Activated CD8-positive, alpha-beta T cell treated with anti-CD3 and anti-CD28 coated beads for 36 hours (primary cell): ENCODE results near the gene BRI3BP. TPM values are rescaled to one million over a fixed set of nuclear protein-coding genes. Genes with fewer than 3 reads are reported as not detected.
A peak's percentile ranks its signal among the peaks of the same experiment; 100 is the strongest.
"Not testable (repeated sequence)": the region's sequence is repeated elsewhere in the genome, so short reads cannot be mapped to it uniquely, and the experiment has no call there.

Source experiments
- ATAC-seq: fragments of 200-7000 bp; cut with Tn5 transposase; one replicate; pipeline ENCODE4 v1.10.0; 2021; ENCODE audit warnings: mild to moderate bottlenecking, moderate library complexity
- CTCF ChIA-PET: fragments of 350-600 bp; sonication (Branson Sonifier 250); formaldehyde crosslinking; loops from one replicate; lab custom pipeline; 2021; ENCODE audit warnings: antibody characterized with exemption; lab: Charles Lee
- POLR2A ChIA-PET: fragments of 350-600 bp; sonication (Branson Sonifier 250); formaldehyde crosslinking; loops from one replicate; lab custom pipeline; 2021; ENCODE audit warnings: antibody characterized with exemption; lab: Charles Lee
- DNase-seq: peaks from one replicate; pipeline ENCODE4 v3.0.0-alpha.2; 2020
- H3K27ac Mint-ChIP-seq: one replicate; pipeline ENCODE4 v1.8.0; 2021; ENCODE audit warnings: mild to moderate bottlenecking, mixed read lengths
- H3K27me3 Mint-ChIP-seq: one replicate; pipeline ENCODE4 v1.8.0; 2021; ENCODE audit warnings: mixed read lengths
- H3K36me3 Mint-ChIP-seq: one replicate; pipeline ENCODE4 v1.8.0; 2021; ENCODE audit warnings: low read depth, mixed read lengths
- H3K4me1 Mint-ChIP-seq: one replicate; pipeline ENCODE4 v1.8.0; 2021; ENCODE audit warnings: low read depth, mixed read lengths
- H3K4me3 Mint-ChIP-seq: one replicate; pipeline ENCODE4 v1.8.0; 2021; ENCODE audit warnings: mild to moderate bottlenecking, moderate library complexity, mixed read lengths
- H3K9me3 Mint-ChIP-seq: one replicate; pipeline ENCODE4 v1.8.0; 2021; ENCODE audit warnings: mixed read lengths
- intact Hi-C: fragments of 100-400 bp; cut with micrococcal nuclease; formaldehyde crosslinking; loops from one replicate; pipeline ENCODE4 v1.10.0; 2022
- total RNA-seq, 2 experiments: library from RNA; stranded (reverse); gene quantifications; one replicate each; pipeline ENCODE4 v1.2.3, GENCODE V29; 2021
- TF ChIP-seq, protein P1 (sequence below): fragments of 200-600 bp; IDR thresholded peaks from one replicate; pipeline ENCODE4 v1.8.0; 2022; ENCODE audit warnings: antibody characterized with exemption, mild to moderate bottlenecking

Gene BRI3BP
- total RNA-seq, 2 experiments from 2014 or later, result 22.1 to 22.3 TPM

DNA sequence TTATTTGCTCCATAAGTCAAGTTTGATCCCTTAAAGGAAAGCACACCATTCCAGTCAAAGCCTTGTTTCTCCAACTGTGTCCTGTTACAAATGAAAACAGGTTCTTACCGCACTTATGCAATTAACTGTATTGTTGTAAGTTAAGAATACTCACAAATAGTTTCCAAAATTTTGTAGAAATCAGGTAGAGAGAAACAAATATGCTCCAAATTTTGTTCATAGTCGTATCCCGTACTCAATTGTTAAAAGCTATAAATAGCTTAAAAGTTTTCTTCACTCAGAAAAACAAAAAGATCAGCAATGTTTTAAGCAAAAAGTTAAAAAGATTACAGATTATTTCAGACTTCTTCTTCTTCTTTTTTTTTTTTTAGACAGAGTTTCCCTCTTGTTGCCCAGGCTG, 67.8 kb downstream of the BRI3BP start:
- TF ChIP-seq, protein P1, sequence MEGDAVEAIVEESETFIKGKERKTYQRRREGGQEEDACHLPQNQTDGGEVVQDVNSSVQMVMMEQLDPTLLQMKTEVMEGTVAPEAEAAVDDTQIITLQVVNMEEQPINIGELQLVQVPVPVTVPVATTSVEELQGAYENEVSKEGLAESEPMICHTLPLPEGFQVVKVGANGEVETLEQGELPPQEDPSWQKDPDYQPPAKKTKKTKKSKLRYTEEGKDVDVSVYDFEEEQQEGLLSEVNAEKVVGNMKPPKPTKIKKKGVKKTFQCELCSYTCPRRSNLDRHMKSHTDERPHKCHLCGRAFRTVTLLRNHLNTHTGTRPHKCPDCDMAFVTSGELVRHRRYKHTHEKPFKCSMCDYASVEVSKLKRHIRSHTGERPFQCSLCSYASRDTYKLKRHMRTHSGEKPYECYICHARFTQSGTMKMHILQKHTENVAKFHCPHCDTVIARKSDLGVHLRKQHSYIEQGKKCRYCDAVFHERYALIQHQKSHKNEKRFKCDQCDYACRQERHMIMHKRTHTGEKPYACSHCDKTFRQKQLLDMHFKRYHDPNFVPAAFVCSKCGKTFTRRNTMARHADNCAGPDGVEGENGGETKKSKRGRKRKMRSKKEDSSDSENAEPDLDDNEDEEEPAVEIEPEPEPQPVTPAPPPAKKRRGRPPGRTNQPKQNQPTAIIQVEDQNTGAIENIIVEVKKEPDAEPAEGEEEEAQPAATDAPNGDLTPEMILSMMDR, result no peak
- Mint-ChIP-seq H3K4me3 (no peak overlapping the region), H3K4me1 (peaks cover 6% of the 10 kb centered on the region), H3K9me3 (no peaks in the 10 kb centered on the region), H3K27ac (no peak overlapping the region), H3K27me3 (no peaks in the 10 kb centered on the region), H3K36me3 (no peaks in the 10 kb centered on the region)
- DNase-seq (no peak), ATAC-seq (no peak)
- ChIA-PET POLR2A (no interaction called here), CTCF (no interaction called here)
- intact Hi-C loops, result no loop called here

DNA sequence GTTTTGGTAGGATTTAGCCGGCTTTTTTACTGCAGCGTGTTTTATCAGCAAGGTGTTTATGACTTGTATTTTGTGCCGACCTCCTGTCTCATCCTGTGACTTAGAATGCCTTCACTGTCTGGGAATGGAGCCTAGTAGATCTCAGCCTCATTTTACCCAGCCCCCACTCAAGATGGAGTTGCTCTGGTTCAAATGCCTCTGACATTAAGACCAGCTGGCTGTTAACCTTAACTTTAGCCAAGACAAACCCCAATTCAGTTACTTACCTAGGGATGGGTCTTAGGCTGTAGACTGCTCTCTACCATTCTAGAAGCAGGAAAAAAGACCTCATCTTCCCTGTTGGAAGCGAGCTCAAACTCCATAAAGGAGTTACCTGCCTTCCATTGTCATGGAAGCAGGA, 70.1 kb downstream of the BRI3BP start:
- POLR2A ChIA-PET, H3K4me3 Mint-ChIP-seq, H3K27me3 Mint-ChIP-seq, ATAC-seq, H3K36me3 Mint-ChIP-seq, DNase-seq, H3K27ac Mint-ChIP-seq, intact Hi-C loops, H3K9me3 Mint-ChIP-seq: not testable (repeated sequence)
- CTCF ChIA-PET, result interaction anchor here (1.5 kb wide), 1 partner anchor 14 kb away, joined by 3 read pairs; no protein-coding TSS in a partner anchor
- H3K4me1 Mint-ChIP-seq, result peaks cover 13% of the 10 kb centered on the region

DNA sequence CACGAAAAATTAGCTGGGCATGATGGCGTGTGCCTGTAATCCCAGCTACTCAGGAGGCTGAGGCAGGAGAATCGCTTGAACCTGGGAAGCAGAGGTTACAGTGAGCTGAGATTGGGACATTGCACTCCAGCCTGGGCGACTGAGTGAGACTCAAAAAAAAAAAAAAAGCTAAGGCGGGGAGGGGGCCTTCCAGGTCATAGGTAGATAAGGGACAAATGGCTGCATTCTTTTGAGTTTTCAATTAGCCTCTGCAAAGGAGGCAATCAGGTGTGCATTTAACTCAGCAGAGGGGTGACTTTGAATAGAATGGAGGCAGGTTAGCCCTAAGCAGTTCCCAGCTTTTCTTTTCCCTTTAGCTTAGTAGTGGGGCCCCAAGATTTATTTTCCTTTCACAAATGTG, 71.0 kb downstream of the BRI3BP start:
- peaks cover 13% of the 10 kb centered on the region for H3K4me1 Mint-ChIP-seq
- POLR2A ChIA-PET, result interaction anchor here (1.1 to 1.2 kb wide), 2 partner anchors 15 to 70 kb away, joined by 3 to 4 read pairs; no protein-coding TSS in a partner anchor
- no peak for DNase-seq
- no peak for ATAC-seq
- intact Hi-C loops, result no loop called here
- H3K9me3 Mint-ChIP-seq, result no peaks in the 10 kb centered on the region
- no peak overlapping the region for H3K27ac Mint-ChIP-seq
- H3K4me3 Mint-ChIP-seq, result peak overlapping the region; percentile 82
- H3K36me3 Mint-ChIP-seq, result no peaks in the 10 kb centered on the region
- no peaks in the 10 kb centered on the region for H3K27me3 Mint-ChIP-seq
- CTCF ChIA-PET, result interaction anchor here (0.9 to 1.5 kb wide), 2 partner anchors 9 to 15 kb away, joined by 3 to 4 read pairs; no protein-coding TSS in a partner anchor
- TF ChIP-seq, protein P1, result no peak

DNA sequence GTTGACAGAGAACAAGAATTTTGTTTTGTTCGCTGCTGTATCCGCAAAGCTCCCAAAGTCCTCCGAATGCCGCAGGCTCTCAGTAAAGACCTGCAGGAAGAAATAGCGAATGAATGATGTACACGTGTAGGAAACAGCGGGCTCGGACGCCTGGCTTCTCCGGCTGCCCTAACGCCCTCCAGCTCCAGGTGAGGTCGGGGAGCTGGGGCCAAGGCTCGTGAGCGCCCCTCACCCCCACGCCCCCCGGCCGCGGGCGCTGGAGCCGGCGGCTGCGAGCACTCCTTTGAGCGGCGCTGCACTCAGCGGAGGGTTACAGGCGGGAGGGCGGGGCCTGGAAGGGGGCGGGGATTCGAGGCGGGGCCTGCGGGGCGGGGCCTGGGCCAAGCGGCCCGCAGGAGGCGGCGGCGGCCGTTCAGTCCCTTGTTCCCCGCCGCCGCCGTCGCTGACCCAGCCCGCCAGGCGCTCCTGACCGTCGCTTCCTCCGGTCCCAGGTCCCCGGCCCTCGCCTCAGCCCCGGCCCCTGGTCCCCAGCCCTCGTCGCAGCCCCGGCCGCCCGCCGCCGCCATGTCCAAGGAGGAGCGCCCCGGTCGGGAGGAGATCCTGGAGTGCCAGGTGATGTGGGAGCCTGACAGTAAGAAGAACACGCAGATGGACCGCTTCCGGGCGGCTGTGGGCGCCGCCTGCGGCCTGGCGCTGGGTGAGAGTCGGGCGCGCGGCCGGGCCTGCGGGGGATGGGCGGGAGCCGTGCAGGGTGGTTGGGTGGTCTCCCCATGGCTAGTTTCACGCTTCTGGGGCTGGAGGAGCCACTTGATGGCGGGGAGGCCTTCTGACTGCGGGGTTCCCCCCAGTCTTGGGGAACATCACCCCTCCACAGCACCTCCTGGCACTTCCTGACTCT, 71.8 kb downstream of the BRI3BP start, which contains the start of gene AACS:
AACS (plus strand) TSS at position 415 of the 898 bp plus-strand sequence; CDS start at position 565, 150 bp downstream.
- intact Hi-C loops, result no loop called here
- peak within 1 kb of the TSS; percentile 42 for H3K27ac Mint-ChIP-seq
- peak within 1 kb of the TSS; percentile 82 for H3K4me3 Mint-ChIP-seq
- no peaks in the 10 kb centered on the region for H3K36me3 Mint-ChIP-seq
- peak; percentile 76 for DNase-seq
- TF ChIP-seq, protein P1, result no peak
- H3K4me1 Mint-ChIP-seq, result peaks cover 13% of the 10 kb centered on the region
- ChIA-PET POLR2A (interaction anchor here (1.1 to 1.2 kb wide), 2 partner anchors 16 to 71 kb away, joined by 3 to 4 read pairs; no protein-coding TSS in a partner anchor), CTCF (interaction anchor here (0.9 kb wide), 2 partner anchors 10 to 72 kb away, joined by 3 to 4 read pairs; no protein-coding TSS in a partner anchor)
- H3K27me3 Mint-ChIP-seq, result no peaks in the 10 kb centered on the region
- peak; percentile 99 for ATAC-seq
- H3K9me3 Mint-ChIP-seq, result no peaks in the 10 kb centered on the region

DNA sequence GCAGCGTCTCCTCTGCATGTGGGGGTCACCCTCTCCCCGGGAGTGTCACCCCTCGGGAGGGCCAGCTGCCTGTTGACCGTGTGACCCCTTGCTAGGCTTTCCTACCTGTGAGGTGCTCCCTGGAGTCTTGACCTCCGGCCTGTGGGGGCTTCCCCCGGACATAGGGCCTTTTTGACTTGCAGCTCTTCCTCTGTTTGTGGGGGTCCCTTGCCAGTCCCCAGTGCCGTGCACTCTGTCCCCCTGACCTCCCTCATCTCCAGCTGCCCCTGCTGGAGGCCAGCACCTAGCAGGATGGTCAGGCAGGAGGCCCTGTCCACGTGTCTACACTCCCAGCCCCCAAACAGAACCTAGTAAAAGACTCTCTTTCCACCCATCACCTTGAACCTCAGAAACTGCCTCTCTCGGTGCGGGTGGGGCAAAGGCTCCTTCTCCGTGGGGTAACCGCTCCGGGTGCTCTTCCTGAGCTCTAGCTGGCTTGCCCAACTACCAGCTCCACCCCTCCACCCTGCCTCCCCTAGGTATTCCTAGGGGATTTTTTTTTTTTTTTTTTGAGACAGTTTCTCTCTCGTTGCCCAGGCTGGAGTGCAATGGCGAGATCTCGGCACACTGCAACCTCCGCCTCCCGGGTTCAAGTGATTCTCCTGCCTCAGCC, 72.6 kb downstream of the BRI3BP start:
- peaks cover 13% of the 10 kb centered on the region for H3K4me1 Mint-ChIP-seq
- ChIA-PET CTCF (interaction anchor here (0.9 kb wide), 1 partner anchor 73 kb away, joined by 3 read pairs; no protein-coding TSS in a partner anchor), POLR2A (no interaction called here)

More for the DNA sequence above, 72.6 kb downstream of the BRI3BP start:
- DNase-seq (no peak), ATAC-seq (no peak)
- intact Hi-C loops, result no loop called here
- H3K27ac Mint-ChIP-seq, result peak overlapping the region; percentile 42
- no peaks in the 10 kb centered on the region for H3K9me3 Mint-ChIP-seq
- no peaks in the 10 kb centered on the region for H3K36me3 Mint-ChIP-seq
- peak overlapping the region; percentile 82 for H3K4me3 Mint-ChIP-seq
- TF ChIP-seq, protein P1, result no peak
- H3K27me3 Mint-ChIP-seq, result no peaks in the 10 kb centered on the region
